Measurements from ENCODE around the gene IFNL3.
"Not testable (repeated sequence)": the region's sequence is repeated elsewhere in the genome, so short reads cannot be mapped to it uniquely, and the experiment has no call there.

The IFNL3 gene

GRCh38 chr19:39244410-39245100 is at the start of gene IFNL3:
IFNL3 (minus strand) TSS chr19:39245006; CDS start chr19:39244967, 39 bp downstream.
- DNase-seq (ENCODE audit: low read depth) = not testable (repeated sequence)

GRCh38 chr19:39293394-39293793 is 48.6 kb upstream of the IFNL3 start:
- no peak for DNase-seq (ENCODE audit: low read depth)

- no peak for DNase-seq (ENCODE audit: low read depth)
These were observed 39.2 kb upstream of the IFNL3 start for GRCh38 chr19:39284032-39284431.

GRCh38 chr19:39282021-39282420 is 37.2 kb upstream of the IFNL3 start:
- DNase-seq (ENCODE audit: low read depth) = no peak

- DNase-seq (ENCODE audit: low read depth) = no peak
These were observed 32.8 kb upstream of the IFNL3 start for GRCh38 chr19:39277598-39277997.

GRCh38 chr19:39276740-39277139 is 31.9 kb upstream of the IFNL3 start:
- DNase-seq (ENCODE audit: low read depth) = no peak

GRCh38 chr19:39275578-39275977 is 30.8 kb upstream of the IFNL3 start:
- no peak for DNase-seq (ENCODE audit: low read depth)

GRCh38 chr19:39273859-39274258 is 29.1 kb upstream of the IFNL3 start:
- not testable (repeated sequence) for DNase-seq (ENCODE audit: low read depth)

- DNase-seq (ENCODE audit: low read depth) = no peak
These were observed 25.4 kb upstream of the IFNL3 start for GRCh38 chr19:39270036-39270871.

- not testable (repeated sequence) for DNase-seq (ENCODE audit: low read depth)
These were observed 24.6 kb upstream of the IFNL3 start for GRCh38 chr19:39269369-39269768.

GRCh38 chr19:39268531-39269223 is 23.9 kb upstream of the IFNL3 start:
- DNase-seq (ENCODE audit: low read depth) = not testable (repeated sequence)

- not testable (repeated sequence) for DNase-seq (ENCODE audit: low read depth)
These were observed 23.3 kb upstream of the IFNL3 start, which contains the start of gene IFNL2 for GRCh38 chr19:39268085-39268484. IFNL2 (plus strand) TSS chr19:39268396; CDS start chr19:39268569, 173 bp downstream.

GRCh38 chr19:39265321-39265916 is 20.6 kb upstream of the IFNL3 start:
- no peak for DNase-seq (ENCODE audit: low read depth)

- DNase-seq (ENCODE audit: low read depth) = no peak
These were observed 19.8 kb upstream of the IFNL3 start for GRCh38 chr19:39264306-39265290.

GRCh38 chr19:39263912-39264305 is 19.1 kb upstream of the IFNL3 start:
- DNase-seq (ENCODE audit: low read depth) = no peak

- no peak for DNase-seq (ENCODE audit: low read depth)
These were observed 17.7 kb upstream of the IFNL3 start for GRCh38 chr19:39262496-39262895.

- DNase-seq (ENCODE audit: low read depth) = no peak
These were observed 16.9 kb upstream of the IFNL3 start for GRCh38 chr19:39261704-39262103.

GRCh38 chr19:39257227-39257626 is 12.4 kb upstream of the IFNL3 start:
- DNase-seq (ENCODE audit: low read depth) = no peak

- no peak for DNase-seq (ENCODE audit: low read depth)
These were observed 9.9 kb upstream of the IFNL3 start for GRCh38 chr19:39254531-39255345.
